SK-N-SH treated with all-trans-retinoic acid at 6 μM for 48 hours (cell line): ENCODE data around the gene MANBA.

Experiments used
- ARNTL ChIP-seq: fragments of 450-650 bp; formaldehyde crosslinking; IDR thresholded peaks from 2 replicates; pipeline ENCODE4 v1.5.0; 2020; ENCODE audit warnings: low read depth, mild to moderate bottlenecking, moderate library complexity, borderline replicate concordance
- BACH2 ChIP-seq: fragments of 250-450 bp; sonication (Bioruptor Pico); IDR thresholded peaks from 2 replicates; pipeline ENCODE4 v1.9.0; 2021; ENCODE audit warnings: mild to moderate bottlenecking, borderline replicate concordance
- ISL1 ChIP-seq: fragments of 250-450 bp; sonication (Bioruptor Pico); IDR thresholded peaks from 2 replicates; pipeline ENCODE4 v2.1.2; 2022; ENCODE audit warnings: mild to moderate bottlenecking, moderate library complexity
- TOX ChIP-seq: fragments of 250-450 bp; sonication (Bioruptor Pico); IDR thresholded peaks from 2 replicates; pipeline ENCODE4 v1.8.0; 2021; ENCODE audit warnings: mild to moderate bottlenecking, moderate library complexity, borderline replicate concordance
- ZFP3 ChIP-seq: fragments of 250-450 bp; sonication (Bioruptor Pico); IDR thresholded peaks from 2 replicates; pipeline ENCODE4 v1.5.0; 2020; ENCODE audit warnings: mild to moderate bottlenecking, moderate library complexity
- ZNF565 ChIP-seq: fragments of 450-650 bp; formaldehyde crosslinking; conservative IDR thresholded peaks from 2 replicates; pipeline ENCODE4 v1.5.0; 2020; ENCODE audit warnings: low read depth, mild to moderate bottlenecking, moderate library complexity
- ZNF70 ChIP-seq: fragments of 450-650 bp; formaldehyde crosslinking; IDR thresholded peaks from 2 replicates; pipeline ENCODE4 v1.5.0; 2020; ENCODE audit warnings: mild to moderate bottlenecking, moderate library complexity
- TF ChIP-seq, protein P1 (sequence below): fragments of 250-450 bp; sonication (Bioruptor Pico); IDR thresholded peaks from 2 replicates; pipeline ENCODE4 v1.5.1; 2020; ENCODE audit warnings: low read depth, mild to moderate bottlenecking, moderate library complexity
- TF ChIP-seq, protein P2 (sequence below): fragments of 250-450 bp; sonication (Bioruptor Pico); IDR thresholded peaks from 2 replicates; pipeline ENCODE4 v1.8.0; 2021; ENCODE audit warnings: low read depth, mild to moderate bottlenecking, moderate library complexity, borderline replicate concordance
- TF ChIP-seq, protein P3 (sequence below): fragments of 250-450 bp; sonication (Bioruptor Pico); IDR thresholded peaks from 2 replicates; pipeline ENCODE4 v1.8.0; 2020; ENCODE audit warnings: mild to moderate bottlenecking, moderate library complexity, borderline replicate concordance
- TF ChIP-seq, protein P4 (sequence below): fragments of 250-450 bp; sonication (Bioruptor Pico); IDR thresholded peaks from 2 replicates; pipeline ENCODE4 v1.5.1; 2021; ENCODE audit warnings: mild to moderate bottlenecking, moderate library complexity

DNA sequence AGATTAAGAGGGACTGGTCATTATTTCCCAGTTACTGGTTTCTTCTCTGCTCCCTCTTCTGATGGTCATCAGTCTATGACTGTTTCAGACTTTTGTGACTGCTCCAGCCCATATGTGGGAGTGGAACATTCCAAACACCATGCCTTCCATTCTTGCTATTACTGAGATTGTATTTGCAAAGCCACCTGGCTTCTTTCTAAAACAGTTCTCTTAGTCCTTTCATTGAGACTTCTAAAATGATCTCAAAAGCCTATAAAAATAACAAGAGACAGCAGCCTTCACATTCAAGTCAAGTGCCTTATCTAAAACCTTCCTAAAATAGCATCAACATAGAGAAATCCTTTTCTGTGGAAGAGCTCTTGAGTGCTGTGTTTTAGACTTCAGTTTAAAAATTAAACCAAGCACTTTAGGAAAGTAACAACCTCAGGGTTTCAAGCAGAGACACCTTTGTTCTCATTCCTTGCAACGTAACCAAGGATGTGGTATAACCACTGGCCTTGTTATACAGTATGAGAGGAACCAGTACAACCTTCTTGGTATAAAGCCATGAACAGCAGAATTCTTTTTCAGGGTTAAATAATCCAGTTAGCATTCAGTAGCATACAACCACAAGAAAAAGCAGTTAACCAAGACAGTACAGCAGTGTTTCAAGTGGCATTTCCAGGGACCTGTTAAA lies 162.5 kb downstream of the MANBA start:
- no peak for TF ChIP-seq ISL1 (CRISPR knock-in tag)
- no peak for TF ChIP-seq BACH2 (CRISPR knock-in tag)
- no peak for TF ChIP-seq ZNF565
- no peak for TF ChIP-seq ZNF70 (CRISPR knock-in tag)
- TF ChIP-seq, protein P1, sequence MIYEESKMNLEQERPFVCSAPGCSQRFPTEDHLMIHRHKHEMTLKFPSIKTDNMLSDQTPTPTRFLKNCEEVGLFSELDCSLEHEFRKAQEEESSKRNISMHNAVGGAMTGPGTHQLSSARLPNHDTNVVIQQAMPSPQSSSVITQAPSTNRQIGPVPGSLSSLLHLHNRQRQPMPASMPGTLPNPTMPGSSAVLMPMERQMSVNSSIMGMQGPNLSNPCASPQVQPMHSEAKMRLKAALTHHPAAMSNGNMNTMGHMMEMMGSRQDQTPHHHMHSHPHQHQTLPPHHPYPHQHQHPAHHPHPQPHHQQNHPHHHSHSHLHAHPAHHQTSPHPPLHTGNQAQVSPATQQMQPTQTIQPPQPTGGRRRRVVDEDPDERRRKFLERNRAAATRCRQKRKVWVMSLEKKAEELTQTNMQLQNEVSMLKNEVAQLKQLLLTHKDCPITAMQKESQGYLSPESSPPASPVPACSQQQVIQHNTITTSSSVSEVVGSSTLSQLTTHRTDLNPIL (CRISPR knock-in tag) = no peak
- no peak for TF ChIP-seq ZFP3 (CRISPR knock-in tag)
- TF ChIP-seq, protein P2, sequence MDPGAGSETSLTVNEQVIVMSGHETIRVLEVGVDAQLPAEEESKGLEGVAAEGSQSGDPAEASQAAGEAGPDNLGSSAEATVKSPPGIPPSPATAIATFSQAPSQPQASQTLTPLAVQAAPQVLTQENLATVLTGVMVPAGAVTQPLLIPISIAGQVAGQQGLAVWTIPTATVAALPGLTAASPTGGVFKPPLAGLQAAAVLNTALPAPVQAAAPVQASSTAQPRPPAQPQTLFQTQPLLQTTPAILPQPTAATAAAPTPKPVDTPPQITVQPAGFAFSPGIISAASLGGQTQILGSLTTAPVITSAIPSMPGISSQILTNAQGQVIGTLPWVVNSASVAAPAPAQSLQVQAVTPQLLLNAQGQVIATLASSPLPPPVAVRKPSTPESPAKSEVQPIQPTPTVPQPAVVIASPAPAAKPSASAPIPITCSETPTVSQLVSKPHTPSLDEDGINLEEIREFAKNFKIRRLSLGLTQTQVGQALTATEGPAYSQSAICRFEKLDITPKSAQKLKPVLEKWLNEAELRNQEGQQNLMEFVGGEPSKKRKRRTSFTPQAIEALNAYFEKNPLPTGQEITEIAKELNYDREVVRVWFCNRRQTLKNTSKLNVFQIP (CRISPR knock-in tag) = no peak
- no peak for TF ChIP-seq ARNTL (CRISPR knock-in tag)
- TF ChIP-seq, protein P3, sequence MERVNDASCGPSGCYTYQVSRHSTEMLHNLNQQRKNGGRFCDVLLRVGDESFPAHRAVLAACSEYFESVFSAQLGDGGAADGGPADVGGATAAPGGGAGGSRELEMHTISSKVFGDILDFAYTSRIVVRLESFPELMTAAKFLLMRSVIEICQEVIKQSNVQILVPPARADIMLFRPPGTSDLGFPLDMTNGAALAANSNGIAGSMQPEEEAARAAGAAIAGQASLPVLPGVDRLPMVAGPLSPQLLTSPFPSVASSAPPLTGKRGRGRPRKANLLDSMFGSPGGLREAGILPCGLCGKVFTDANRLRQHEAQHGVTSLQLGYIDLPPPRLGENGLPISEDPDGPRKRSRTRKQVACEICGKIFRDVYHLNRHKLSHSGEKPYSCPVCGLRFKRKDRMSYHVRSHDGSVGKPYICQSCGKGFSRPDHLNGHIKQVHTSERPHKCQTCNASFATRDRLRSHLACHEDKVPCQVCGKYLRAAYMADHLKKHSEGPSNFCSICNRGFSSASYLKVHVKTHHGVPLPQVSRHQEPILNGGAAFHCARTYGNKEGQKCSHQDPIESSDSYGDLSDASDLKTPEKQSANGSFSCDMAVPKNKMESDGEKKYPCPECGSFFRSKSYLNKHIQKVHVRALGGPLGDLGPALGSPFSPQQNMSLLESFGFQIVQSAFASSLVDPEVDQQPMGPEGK (CRISPR knock-in tag) = no peak
- TF ChIP-seq, protein P4, sequence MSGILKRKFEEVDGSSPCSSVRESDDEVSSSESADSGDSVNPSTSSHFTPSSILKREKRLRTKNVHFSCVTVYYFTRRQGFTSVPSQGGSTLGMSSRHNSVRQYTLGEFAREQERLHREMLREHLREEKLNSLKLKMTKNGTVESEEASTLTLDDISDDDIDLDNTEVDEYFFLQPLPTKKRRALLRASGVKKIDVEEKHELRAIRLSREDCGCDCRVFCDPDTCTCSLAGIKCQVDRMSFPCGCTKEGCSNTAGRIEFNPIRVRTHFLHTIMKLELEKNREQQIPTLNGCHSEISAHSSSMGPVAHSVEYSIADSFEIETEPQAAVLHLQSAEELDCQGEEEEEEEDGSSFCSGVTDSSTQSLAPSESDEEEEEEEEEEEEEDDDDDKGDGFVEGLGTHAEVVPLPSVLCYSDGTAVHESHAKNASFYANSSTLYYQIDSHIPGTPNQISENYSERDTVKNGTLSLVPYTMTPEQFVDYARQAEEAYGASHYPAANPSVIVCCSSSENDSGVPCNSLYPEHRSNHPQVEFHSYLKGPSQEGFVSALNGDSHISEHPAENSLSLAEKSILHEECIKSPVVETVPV = no peak
- no peak for TF ChIP-seq TOX (CRISPR knock-in tag)
